SK-N-SH (cell line): ENCODE data around the gene JAG2. TPM values are rescaled to one million over a fixed set of nuclear protein-coding genes. Genes with fewer than 3 reads are reported as not detected.

ENCODE experiments used
- CTCF ChIA-PET: fragments of 300-600, 350-600 bp; formaldehyde crosslinking; extraction: SDS; loops from one replicate; lab custom pipeline; 2021; lab: Yijun Ruan, JAX
- POLR2A ChIA-PET: fragments of 350-600 bp; sonication (Branson Sonifier 250); formaldehyde crosslinking; extraction: SDS; loops from one replicate; lab custom pipeline; 2020; ENCODE audit warnings: antibody characterized with exemption, inconsistent platforms; lab: Yijun Ruan, JAX
- DNase-seq: peaks from one replicate; pipeline ENCODE4 v3.0.0; 2012
- H2AFZ ChIP-seq: fragments of 200-600 bp; sonication (generic); 2 replicates; pipeline ENCODE4 v1.8.1; 2016; ENCODE audit warnings: antibody characterized with exemption, mild to moderate bottlenecking, low read depth
- H3F3A ChIP-seq: fragments of 200-600 bp; sonication (generic); replicated peaks from 2 replicates; pipeline ENCODE3; 2016; ENCODE audit warnings: antibody characterized with exemption, mild to moderate bottlenecking; ENCODE audit not compliant: insufficient read depth
- H3K27ac ChIP-seq, 2 experiments: fragments of 200-500 bp in 1 of 2; fragments of 200-600 bp in 1 of 2; sonication (Bioruptor generic) in 1 of 2; sonication (generic), shearing (Covaris generic) in 1 of 2; 2 replicates each; pipeline versions ENCODE4 v1.5.1 to v1.6.1; 2014 to 2016; ENCODE audit warnings: low read depth in 2 of 2, inconsistent platforms in 1 of 2, low read length in 1 of 2, mild to moderate bottlenecking in 1 of 2, mixed read lengths in 1 of 2
- H3K27me3 ChIP-seq: fragments of 200-600 bp; sonication (generic), shearing (Covaris generic); 2 replicates; pipeline ENCODE4 v1.6.1; 2016; ENCODE audit warnings: mixed run types; ENCODE audit not compliant: insufficient read depth
- H3K36me3 ChIP-seq, 2 experiments: fragments of 200-500 bp in 1 of 2; fragments of 200-600 bp in 1 of 2; sonication (Bioruptor generic) in 1 of 2; sonication (generic) in 1 of 2; replicated peaks in 1 of 2; 2 replicates each; pipeline versions ENCODE3 to v1.5.1; 2014 to 2016; ENCODE audit warnings: low read length in 1 of 2, mild to moderate bottlenecking in 1 of 2; ENCODE audit not compliant: insufficient read depth in 2 of 2, control insufficient read depth in 1 of 2
- H3K4me1 ChIP-seq, 2 experiments: fragments of 200-500 bp in 1 of 2; fragments of 200-600 bp in 1 of 2; sonication (Bioruptor generic) in 1 of 2; sonication (generic), shearing (Covaris generic) in 1 of 2; 2 replicates each; pipeline versions ENCODE4 v1.5.1 to v1.6.1; 2014 to 2016; ENCODE audit warnings: low read depth in 1 of 2, low read length in 1 of 2, mixed run types in 1 of 2; ENCODE audit not compliant: insufficient read depth in 2 of 2, control insufficient read depth in 1 of 2
- H3K4me2 ChIP-seq: fragments of 200-600 bp; sonication (generic), shearing (Covaris generic); 2 replicates; pipeline ENCODE4 v1.6.1; 2017; ENCODE audit warnings: mixed run types
- H3K4me3 ChIP-seq, 2 experiments: fragments of 200-500 bp in 1 of 2; fragments of 200-600 bp in 1 of 2; sonication (Bioruptor generic) in 1 of 2; sonication (generic), shearing (Covaris generic) in 1 of 2; 2 replicates each; pipeline versions ENCODE4 v1.5.1 to v1.8.1; 2014 to 2016; ENCODE audit warnings: low read depth in 2 of 2, inconsistent platforms in 1 of 2, low read length in 1 of 2, mild to moderate bottlenecking in 1 of 2, mixed read lengths in 1 of 2, moderate library complexity in 1 of 2
- H3K79me2 ChIP-seq: fragments of 200-600 bp; sonication (generic); 2 replicates; pipeline ENCODE4 v1.8.1; 2017; ENCODE audit warnings: mild to moderate bottlenecking; ENCODE audit not compliant: insufficient read depth
- H3K9ac ChIP-seq: fragments of 200-600 bp; sonication (generic); 2 replicates; pipeline ENCODE4 v1.6.1; 2017; ENCODE audit warnings: mixed run types
- H3K9me2 ChIP-seq: fragments of 200-600 bp; sonication (generic); 2 replicates; pipeline ENCODE4 v1.6.1; 2017; ENCODE audit warnings: mixed run types
- H3K9me3 ChIP-seq: fragments of 200-600 bp; sonication (generic); 2 replicates; pipeline ENCODE4 v1.6.1; 2017; ENCODE audit warnings: mixed run types, mild to moderate bottlenecking, moderate library complexity
- H4K20me1 ChIP-seq: fragments of 200-600 bp; sonication (generic); 2 replicates; pipeline ENCODE4 v1.6.1; 2017; ENCODE audit warnings: mild to moderate bottlenecking, mixed run types; ENCODE audit not compliant: insufficient read depth
- CTCF ChIP-seq: fragments of 200-600 bp; sonication (generic); IDR thresholded peaks from 2 replicates; pipeline ENCODE4 v1.6.1; 2017; ENCODE audit warnings: antibody characterized with exemption, mild to moderate bottlenecking, moderate library complexity
- ELF1 ChIP-seq: IDR thresholded peaks from 2 replicates; pipeline ENCODE4 v1.4.0; 2012
- EP300 ChIP-seq, 2 experiments: IDR thresholded peaks; 2 replicates each; pipeline versions ENCODE4 v1.4.0 to v1.6.1; 2012; ENCODE audit warnings: borderline replicate concordance in 1 of 2, low read depth in 1 of 2, low read length in 1 of 2
- EZH2phosphoT487 ChIP-seq: fragments of 200-600 bp; sonication (generic); IDR thresholded peaks from 2 replicates; pipeline ENCODE4 v1.6.1; 2017; ENCODE audit warnings: low read depth, mixed run types, mild to moderate bottlenecking, antibody characterized with exemption, moderate library complexity, borderline replicate concordance
- FOSL2 ChIP-seq: IDR thresholded peaks from 2 replicates; pipeline ENCODE4 v1.4.0; 2012; ENCODE audit warnings: low read depth, mild to moderate bottlenecking, moderate library complexity, borderline replicate concordance
- FOXJ3 ChIP-seq: sonication (generic); formaldehyde crosslinking; IDR thresholded peaks from 2 replicates; pipeline ENCODE4 v1.5.1; 2020; ENCODE audit warnings: mild to moderate bottlenecking, missing genetic modification reagents
- GABPA ChIP-seq: IDR thresholded peaks from 2 replicates; pipeline ENCODE4 v1.4.0; 2012; ENCODE audit warnings: low read depth, mild to moderate bottlenecking
- GATA2 ChIP-seq: sonication (generic); formaldehyde crosslinking; IDR thresholded peaks from 2 replicates; pipeline ENCODE4 v1.5.0; 2020; ENCODE audit warnings: mild to moderate bottlenecking, missing genetic modification reagents
- MAX ChIP-seq: IDR thresholded peaks from 2 replicates; pipeline ENCODE4 v1.4.0; 2012; ENCODE audit warnings: low read depth
- MXI1 ChIP-seq: IDR thresholded peaks from 2 replicates; pipeline ENCODE4 v1.6.1; 2012; ENCODE audit warnings: mild to moderate bottlenecking, low read depth, low read length, improper control_type of control experiment
- NRF1 ChIP-seq: IDR thresholded peaks from 2 replicates; pipeline ENCODE4 v1.6.1; 2012; ENCODE audit warnings: low read depth, mild to moderate bottlenecking, low read length
- POLR2AphosphoS5 ChIP-seq: IDR thresholded peaks from 2 replicates; pipeline ENCODE4 v1.6.1; 2012; ENCODE audit warnings: low read depth, low read length
- RAD21 ChIP-seq: IDR thresholded peaks from 2 replicates; pipeline ENCODE4 v1.6.1; 2012; ENCODE audit warnings: mild to moderate bottlenecking, low read length
- RCOR1 ChIP-seq: fragments of 150-350 bp; IDR thresholded peaks from 2 replicates; pipeline ENCODE4 v1.6.1; 2017; ENCODE audit warnings: antibody characterized with exemption, low read length
- RFX5 ChIP-seq: IDR thresholded peaks from 2 replicates; pipeline ENCODE4 v1.6.1; 2012; ENCODE audit warnings: mild to moderate bottlenecking, improper control_type of control experiment, low read length
- TEAD4 ChIP-seq: IDR thresholded peaks from 2 replicates; pipeline ENCODE4 v1.4.0; 2012; ENCODE audit warnings: mild to moderate bottlenecking, borderline replicate concordance; ENCODE audit not compliant: insufficient read depth
- USF1 ChIP-seq: IDR thresholded peaks from 2 replicates; pipeline ENCODE4 v1.4.0; 2012; ENCODE audit warnings: low read depth, borderline replicate concordance
- USF2 ChIP-seq: fragments of 150-350 bp; IDR thresholded peaks from 2 replicates; pipeline ENCODE4 v1.6.1; 2017; ENCODE audit warnings: antibody characterized with exemption, low read length, low read depth, borderline replicate concordance
- YY1 ChIP-seq: IDR thresholded peaks from 2 replicates; pipeline ENCODE4 v1.4.0; 2012; ENCODE audit warnings: low read depth, mild to moderate bottlenecking
- WGBS: methylation state at CpG from one replicate; pipeline ENCODE4 v1.1.6; 2017; ENCODE audit warnings: low lambda C conversion rate; 5-methylcytosine and 5-hydroxymethylcytosine counted together
- polyA plus RNA-seq, 3 experiments: library from polyadenylated mRNA; depleted of rRNA; stranded (reverse); fragments of >200 nt; gene quantifications; 2 replicates each; pipeline ENCODE4 v1.2.3, GENCODE V29; 2012
- TF ChIP-seq, protein P1 (sequence below): IDR thresholded peaks from 2 replicates; pipeline ENCODE4; 2012

JAG2 gene
- polyA plus RNA-seq, 1 of the 3 experiments (the other 2 are of a cell fraction), result 1.7 TPM

GRCh38 chr14:105187116-105187515 is 18.5 kb upstream of the JAG2 start:
- H4K20me1 ChIP-seq, result no peaks in the 10 kb centered on the region
- no peaks in the 10 kb centered on the region for H3K27me3 ChIP-seq
- no peak for DNase-seq
- no peaks in the 10 kb centered on the region for H3K4me1 ChIP-seq
- TF ChIP-seq POLR2AphosphoS5 (no peak), EP300 (IDR thresholded peaks at IDR 0.05; ENCODE audit: borderline replicate concordance in 1 of 2, low read depth in 1 of 2, low read length in 1 of 2) (no peak), MXI1 (no peak), ELF1 (no peak), EZH2phosphoT487 (no peak), USF1 (no peak), RAD21 (no peak), USF2 (no peak), FOSL2 (no peak), GATA2 (CRISPR knock-in tag) (no peak), GABPA (no peak), MAX (no peak), TEAD4 (no peak), FOXJ3 (CRISPR knock-in tag) (no peak)
- TF ChIP-seq, protein P1, sequence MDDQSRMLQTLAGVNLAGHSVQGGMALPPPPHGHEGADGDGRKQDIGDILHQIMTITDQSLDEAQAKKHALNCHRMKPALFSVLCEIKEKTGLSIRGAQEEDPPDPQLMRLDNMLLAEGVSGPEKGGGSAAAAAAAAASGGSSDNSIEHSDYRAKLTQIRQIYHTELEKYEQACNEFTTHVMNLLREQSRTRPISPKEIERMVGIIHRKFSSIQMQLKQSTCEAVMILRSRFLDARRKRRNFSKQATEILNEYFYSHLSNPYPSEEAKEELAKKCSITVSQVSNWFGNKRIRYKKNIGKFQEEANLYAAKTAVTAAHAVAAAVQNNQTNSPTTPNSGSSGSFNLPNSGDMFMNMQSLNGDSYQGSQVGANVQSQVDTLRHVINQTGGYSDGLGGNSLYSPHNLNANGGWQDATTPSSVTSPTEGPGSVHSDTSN, result no peak
- TF ChIP-seq, all 33 proteins: peak for 0
- Histone ChIP-seq H3K36me3 (no peaks in the 10 kb centered on the region), H3K79me2 (no peaks in the 10 kb centered on the region), H3K4me2 (no peak overlapping the region), H2AFZ (no peak overlapping the region), H3K9me2 (no peaks in the 10 kb centered on the region), H3K9me3 (no peaks in the 10 kb centered on the region), H3F3A (peaks cover 7% of the 10 kb centered on the region), H3K9ac (no peak overlapping the region), H3K4me3 (no peak overlapping the region), H3K27ac (no peak overlapping the region)
- POLR2A ChIA-PET, result no interaction called here
- WGBS, result 55% methylated on average over 4 of the region's 4 CpGs
- CTCF ChIA-PET, result no interaction called here

GRCh38 chr14:105185973-105186372 is 17.4 kb upstream of the JAG2 start:
- Histone ChIP-seq H3K4me3 (no peak overlapping the region), H3K4me2 (no peak overlapping the region), H3K27ac (no peak overlapping the region), H3K27me3 (no peaks in the 10 kb centered on the region), H3K9me3 (no peaks in the 10 kb centered on the region), H3K36me3 (no peaks in the 10 kb centered on the region), H3F3A (peaks cover 7% of the 10 kb centered on the region), H3K4me1 (peaks cover 0 to 2% of the 10 kb centered on the region in 2 experiments; a peak in 1 of 4 replicates), H3K9ac (no peak overlapping the region), H4K20me1 (no peaks in the 10 kb centered on the region), H2AFZ (no peak overlapping the region), H3K9me2 (no peaks in the 10 kb centered on the region), H3K79me2 (no peaks in the 10 kb centered on the region)
- ChIA-PET CTCF (interaction anchor here (1.5 kb wide), 1 partner anchor 96 kb away, joined by 4 read pairs; no protein-coding TSS in a partner anchor), POLR2A (no interaction called here)
- no peak for DNase-seq
- 30% methylated on average over 4 of the region's 4 CpGs for WGBS
- no peak for TF ChIP-seq YY1
- TF ChIP-seq RFX5, result no peak
- TF ChIP-seq RCOR1, result no peak
- TF ChIP-seq CTCF, result no peak
- TF ChIP-seq NRF1, result no peak
